Glutamatergic neuron (in vitro differentiated cells): Measurements from ENCODE around the gene ACBD3. TPM values are rescaled to one million over a fixed set of nuclear protein-coding genes. Genes with fewer than 3 reads are reported as not detected.
A peak's percentile ranks its signal among the peaks of the same experiment; 100 is the strongest.

Source experiments
- DNase-seq: peaks from one replicate; pipeline ENCODE4 v3.0.0; 2022
- H3K27ac Mint-ChIP-seq: one replicate; pipeline ENCODE4 v1.8.0; 2020; ENCODE audit warnings: mild to moderate bottlenecking, mixed read lengths, inconsistent platforms; ENCODE audit not compliant: unreplicated experiment
- H3K27me3 Mint-ChIP-seq: one replicate; pipeline ENCODE4 v1.8.0; 2020; ENCODE audit warnings: mild to moderate bottlenecking, moderate library complexity, mixed read lengths, inconsistent platforms; ENCODE audit not compliant: unreplicated experiment
- H3K36me3 Mint-ChIP-seq: one replicate; pipeline ENCODE4 v1.8.0; 2020; ENCODE audit warnings: mild to moderate bottlenecking, mixed read lengths, inconsistent platforms; ENCODE audit not compliant: unreplicated experiment
- H3K4me1 Mint-ChIP-seq: one replicate; pipeline ENCODE4 v1.8.0; 2020; ENCODE audit warnings: mild to moderate bottlenecking, low read depth, mixed read lengths, inconsistent platforms; ENCODE audit not compliant: unreplicated experiment
- H3K4me3 Mint-ChIP-seq: one replicate; pipeline ENCODE4 v1.8.0; 2020; ENCODE audit warnings: mild to moderate bottlenecking, mixed read lengths, inconsistent platforms; ENCODE audit not compliant: unreplicated experiment
- H3K9me3 Mint-ChIP-seq: one replicate; pipeline ENCODE4 v1.8.0; 2020; ENCODE audit warnings: mild to moderate bottlenecking, moderate library complexity, mixed read lengths, inconsistent platforms; ENCODE audit not compliant: unreplicated experiment
- total RNA-seq: library from RNA; stranded (reverse); fragmentation: NEBNext Ultra II Directional; extraction: Animal tissue kit (Norgen Biotek cat#: 25700); gene quantifications from one replicate; pipeline ENCODE4 v1.2.1, GENCODE V29; 2021; ENCODE audit not compliant: unreplicated experiment
- TF ChIP-seq, protein P1 (sequence below): fragments of 200-600 bp; sonication (generic); IDR thresholded peaks from one replicate; pipeline ENCODE4 v1.5.0; 2021; ENCODE audit not compliant: partially characterized antibody, unreplicated experiment

ACBD3 gene
- total RNA-seq, 1 donor from 2014 or later = 33.7 TPM

DNA sequence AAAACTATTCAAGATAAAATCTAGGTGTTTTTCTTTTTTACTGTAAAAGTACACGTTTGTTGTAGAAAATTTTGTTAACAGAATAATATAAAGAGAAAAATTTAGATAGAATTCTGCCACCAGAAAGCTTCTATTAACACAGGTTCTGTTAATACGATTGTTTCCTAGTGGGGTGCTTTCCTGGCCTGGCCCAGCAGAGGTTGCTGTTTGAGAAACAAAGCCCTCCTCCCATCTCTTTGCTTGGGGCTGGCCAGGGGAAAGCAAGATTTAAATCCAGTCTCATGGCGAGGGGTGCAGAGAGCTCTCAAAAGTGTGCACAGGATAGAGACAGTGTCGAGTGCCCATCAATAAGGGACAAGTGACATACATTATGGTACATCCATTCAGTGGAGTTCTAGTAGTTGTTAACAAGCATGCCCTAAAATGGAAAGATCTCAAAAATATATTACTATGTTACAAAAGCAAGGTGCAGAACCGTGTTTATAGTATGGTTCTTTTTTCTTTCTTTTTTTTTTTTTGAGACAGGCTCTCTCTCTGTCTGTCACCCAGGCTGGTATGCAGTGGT is 14.6 kb upstream of the ACBD3 start:
- Mint-ChIP-seq H3K36me3 (no peaks in the 10 kb centered on the region), H3K4me1 (peaks cover 7% of the 10 kb centered on the region), H3K27ac (no peak overlapping the region), H3K27me3 (no peaks in the 10 kb centered on the region), H3K9me3 (peaks cover 2% of the 10 kb centered on the region), H3K4me3 (no peak overlapping the region)
- DNase-seq = no peak
- TF ChIP-seq, protein P1, sequence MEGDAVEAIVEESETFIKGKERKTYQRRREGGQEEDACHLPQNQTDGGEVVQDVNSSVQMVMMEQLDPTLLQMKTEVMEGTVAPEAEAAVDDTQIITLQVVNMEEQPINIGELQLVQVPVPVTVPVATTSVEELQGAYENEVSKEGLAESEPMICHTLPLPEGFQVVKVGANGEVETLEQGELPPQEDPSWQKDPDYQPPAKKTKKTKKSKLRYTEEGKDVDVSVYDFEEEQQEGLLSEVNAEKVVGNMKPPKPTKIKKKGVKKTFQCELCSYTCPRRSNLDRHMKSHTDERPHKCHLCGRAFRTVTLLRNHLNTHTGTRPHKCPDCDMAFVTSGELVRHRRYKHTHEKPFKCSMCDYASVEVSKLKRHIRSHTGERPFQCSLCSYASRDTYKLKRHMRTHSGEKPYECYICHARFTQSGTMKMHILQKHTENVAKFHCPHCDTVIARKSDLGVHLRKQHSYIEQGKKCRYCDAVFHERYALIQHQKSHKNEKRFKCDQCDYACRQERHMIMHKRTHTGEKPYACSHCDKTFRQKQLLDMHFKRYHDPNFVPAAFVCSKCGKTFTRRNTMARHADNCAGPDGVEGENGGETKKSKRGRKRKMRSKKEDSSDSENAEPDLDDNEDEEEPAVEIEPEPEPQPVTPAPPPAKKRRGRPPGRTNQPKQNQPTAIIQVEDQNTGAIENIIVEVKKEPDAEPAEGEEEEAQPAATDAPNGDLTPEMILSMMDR = no peak

DNA sequence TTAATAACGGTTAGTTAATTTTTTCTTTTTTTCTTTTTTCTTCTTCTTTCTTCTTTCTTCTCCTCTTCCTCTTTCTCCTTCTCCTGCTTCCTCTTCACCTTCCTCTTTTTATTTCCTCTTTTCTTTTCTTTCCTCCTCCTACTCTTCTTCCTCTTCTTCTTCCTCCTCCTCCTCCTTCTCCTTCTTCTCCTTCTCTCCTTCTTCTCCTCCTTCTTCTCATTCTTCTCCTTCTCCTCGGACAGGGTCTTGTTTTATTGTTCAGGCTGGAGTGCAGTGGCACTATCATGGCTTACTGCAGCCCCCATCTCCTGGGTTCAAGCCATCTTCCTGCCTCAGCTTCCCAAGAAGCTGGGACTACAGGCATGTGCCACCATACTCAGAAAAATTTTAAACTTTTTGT is 13.4 kb upstream of the ACBD3 start:
- DNase-seq = no peak
- peaks cover 12% of the 10 kb centered on the region for H3K4me1 Mint-ChIP-seq
- H3K9me3 Mint-ChIP-seq = peaks cover 3% of the 10 kb centered on the region
- peaks cover 1% of the 10 kb centered on the region for H3K27me3 Mint-ChIP-seq
- H3K4me3 Mint-ChIP-seq = no peak overlapping the region
- TF ChIP-seq, protein P1 = no peak
- H3K36me3 Mint-ChIP-seq = no peaks in the 10 kb centered on the region
- H3K27ac Mint-ChIP-seq = no peak overlapping the region

DNA sequence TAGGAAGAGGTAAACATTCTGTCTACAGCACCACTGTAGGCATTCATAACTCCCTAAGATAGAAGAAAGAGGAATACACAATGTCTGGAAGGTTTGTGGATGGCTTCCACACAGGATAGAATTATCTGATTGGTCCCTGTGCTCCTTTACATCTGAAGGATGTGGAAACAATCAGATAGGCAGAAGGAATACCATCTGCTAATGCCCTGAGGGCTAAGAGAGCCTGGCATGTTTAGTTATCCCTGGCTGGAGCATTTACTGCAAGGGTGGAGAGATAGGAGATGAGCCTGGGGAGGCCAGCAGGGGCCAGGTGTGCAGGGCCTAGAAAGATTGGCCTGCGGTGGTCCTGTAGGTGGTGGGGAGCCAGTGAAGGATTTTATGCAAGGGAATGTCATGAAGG is 8.6 kb upstream of the ACBD3 start:
- no peak for DNase-seq
- TF ChIP-seq, protein P1 = no peak
- Mint-ChIP-seq H3K36me3 (no peaks in the 10 kb centered on the region), H3K4me3 (peak overlapping the region; percentile 2), H3K27me3 (peaks cover 2% of the 10 kb centered on the region), H3K9me3 (peaks cover 3% of the 10 kb centered on the region), H3K4me1 (peaks cover 7% of the 10 kb centered on the region), H3K27ac (peak overlapping the region; percentile 25)

DNA sequence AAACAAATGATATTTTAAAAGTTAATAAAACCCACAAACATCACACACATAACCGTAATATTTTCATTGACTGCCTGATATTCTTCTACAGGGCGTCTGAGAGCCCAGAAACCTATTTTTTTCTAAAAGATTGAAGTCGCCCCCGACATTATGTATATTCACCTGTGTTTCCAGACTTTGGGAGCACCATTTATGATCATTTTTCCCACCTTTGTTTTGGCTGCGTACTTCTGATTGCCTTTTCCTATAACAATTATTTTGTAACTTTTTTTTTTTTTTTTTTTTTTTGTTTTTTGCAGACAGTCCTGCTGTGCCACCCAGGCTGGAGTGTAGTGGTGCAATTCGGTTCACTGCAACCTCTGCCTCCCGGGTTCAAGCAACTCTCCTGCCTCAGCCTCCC is 839 bp upstream of the ACBD3 start:
- DNase-seq = no peak
- H3K9me3 Mint-ChIP-seq = peaks cover 2% of the 10 kb centered on the region
- peak overlapping the region; percentile 36 for H3K27ac Mint-ChIP-seq
- peaks cover 21% of the 10 kb centered on the region for H3K4me1 Mint-ChIP-seq
- no peaks in the 10 kb centered on the region for H3K27me3 Mint-ChIP-seq
- peak overlapping the region; percentile 86 for H3K4me3 Mint-ChIP-seq
- TF ChIP-seq, protein P1 = no peak
- H3K36me3 Mint-ChIP-seq = no peaks in the 10 kb centered on the region

DNA sequence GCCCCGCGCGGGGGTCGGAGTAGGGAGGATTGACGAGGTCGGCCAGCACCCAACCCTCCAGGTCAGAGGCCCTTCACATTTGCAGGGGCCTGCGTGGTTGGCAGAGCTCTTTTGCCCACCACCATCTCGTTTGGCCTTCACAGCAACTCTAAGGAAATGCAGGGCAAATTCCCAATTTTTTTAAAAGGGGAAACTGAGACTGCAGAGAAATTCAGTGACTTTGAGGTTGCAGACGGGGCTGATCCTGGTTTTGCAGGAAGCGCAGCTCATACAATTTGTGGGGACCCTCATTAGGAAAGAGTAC is 430 bp upstream of the ACBD3 start:
- TF ChIP-seq, protein P1 = no peak
- Mint-ChIP-seq H3K27ac (peak overlapping the region; percentile 36), H3K36me3 (no peaks in the 10 kb centered on the region), H3K27me3 (no peaks in the 10 kb centered on the region), H3K4me1 (peaks cover 23% of the 10 kb centered on the region), H3K4me3 (peak overlapping the region; percentile 86), H3K9me3 (peaks cover 2% of the 10 kb centered on the region)
- no peak for DNase-seq
